Measurements from ENCODE around the gene RBM33. TPM values are rescaled to one million over a fixed set of nuclear protein-coding genes. Genes with fewer than 3 reads are reported as not detected.

Gene RBM33
- total and polyA plus RNA-seq, 4 donors = 4.1 to 80.0 (median 47.2) TPM

- H3K27me3 ChIP-seq (ENCODE audit: control insufficient read depth in 1 of 2, insufficient read depth in 2 of 2, low read length in 1 of 2) = no peaks in the 10 kb centered on the region
- DNase-seq = no peak
- WGBS, 2 donors = 95 to 99% methylated on average over 1 of the region's 1 CpG
- H3K36me3 ChIP-seq (ENCODE audit: control insufficient read depth in 1 of 2, insufficient read depth in 2 of 2, low read length in 1 of 2) = no peaks in the 10 kb centered on the region
- intact Hi-C loops (cut with DNase I) = loop anchor here in 1 of 2 donors (5.0 kb wide), 1 partner anchor 343 kb away; the partner anchor contains the start of gene INSIG1
- no peak overlapping the region for H3K4me3 ChIP-seq (ENCODE audit: low read length in 2 of 2)
- H3K27ac ChIP-seq (ENCODE audit: low read depth in 1 of 2, low read length in 2 of 2) = no peak overlapping the region
- no peak for ATAC-seq (ENCODE audit: low FRiP score)
- no peaks in the 10 kb centered on the region for H3K4me1 ChIP-seq (ENCODE audit: control insufficient read depth in 1 of 2, insufficient read depth in 2 of 2, low read length in 2 of 2)
- peaks cover 9% of the 10 kb centered on the region for H3K9me3 ChIP-seq (ENCODE audit: control insufficient read depth, low read length)
Measured at GRCh38 chr7:155639958-155640520, 4.4 kb upstream of the RBM33 start.

GRCh38 chr7:155640629-155641028 is 3.8 kb upstream of the RBM33 start:
- DNase-seq (no peak), ATAC-seq (ENCODE audit: low FRiP score) (no peak)
- intact Hi-C loops (cut with DNase I) = loop anchor here in 1 of 2 donors (5.0 kb wide), 1 partner anchor 343 kb away; the partner anchor contains the start of gene INSIG1
- Histone ChIP-seq H3K4me3 (ENCODE audit: low read length in 2 of 2) (no peak overlapping the region), H3K27me3 (ENCODE audit: control insufficient read depth in 1 of 2, insufficient read depth in 2 of 2, low read length in 1 of 2) (no peaks in the 10 kb centered on the region), H3K4me1 (ENCODE audit: control insufficient read depth in 1 of 2, insufficient read depth in 2 of 2, low read length in 2 of 2) (no peaks in the 10 kb centered on the region), H3K9me3 (ENCODE audit: control insufficient read depth, low read length) (peaks cover 9% of the 10 kb centered on the region), H3K27ac (ENCODE audit: low read depth in 1 of 2, low read length in 2 of 2) (no peak overlapping the region), H3K36me3 (ENCODE audit: control insufficient read depth in 1 of 2, insufficient read depth in 2 of 2, low read length in 1 of 2) (no peaks in the 10 kb centered on the region)
- 98 to 99% methylated on average over 4 of the region's 4 CpGs for WGBS, 2 donors

- H3K4me3 ChIP-seq (ENCODE audit: low read length in 2 of 2) = peak overlapping the region; percentile 93 to 99
- peaks cover 0 to 3% of the 10 kb centered on the region in 2 donors for H3K36me3 ChIP-seq (ENCODE audit: control insufficient read depth in 1 of 2, insufficient read depth in 2 of 2, low read length in 1 of 2)
- intact Hi-C loops (cut with DNase I) = loop anchor here in 1 of 2 donors (5.0 kb wide), 1 partner anchor 346 kb away; the partner anchor contains the start of gene INSIG1
- H3K9me3 ChIP-seq (ENCODE audit: control insufficient read depth, low read length) = no peaks in the 10 kb centered on the region
- 1% methylated on average over 20 to 32 of the region's 32 CpGs for WGBS, 2 donors
- ATAC-seq (ENCODE audit: low FRiP score) (no peak), DNase-seq (peak in 1 of 2 donors; percentile 56)
- H3K27me3 ChIP-seq (ENCODE audit: control insufficient read depth in 1 of 2, insufficient read depth in 2 of 2, low read length in 1 of 2) = no peaks in the 10 kb centered on the region
- H3K4me1 ChIP-seq (ENCODE audit: control insufficient read depth in 1 of 2, insufficient read depth in 2 of 2, low read length in 2 of 2) = no peaks in the 10 kb centered on the region
- no peak overlapping the region for H3K27ac ChIP-seq (ENCODE audit: low read depth in 1 of 2, low read length in 2 of 2)
Measured at GRCh38 chr7:155643804-155644177, 670 bp upstream of the RBM33 start.

GRCh38 chr7:155644971-155645509 is 579 bp downstream of the RBM33 start:
- H3K27ac ChIP-seq (ENCODE audit: low read depth in 1 of 2, low read length in 2 of 2) = peak overlapping the region; percentile 53 to 94
- peaks cover 0 to 3% of the 10 kb centered on the region in 2 donors for H3K36me3 ChIP-seq (ENCODE audit: control insufficient read depth in 1 of 2, insufficient read depth in 2 of 2, low read length in 1 of 2)
- WGBS, 2 donors = 1% methylated on average over 21 to 22 of the region's 22 CpGs
- intact Hi-C loops (cut with DNase I) = loop anchor here in 1 of 2 donors (5.0 kb wide), 1 partner anchor 348 kb away; the partner anchor contains the start of gene INSIG1
- no peaks in the 10 kb centered on the region for H3K4me1 ChIP-seq (ENCODE audit: control insufficient read depth in 1 of 2, insufficient read depth in 2 of 2, low read length in 2 of 2)
- ATAC-seq (ENCODE audit: low FRiP score) = peak; percentile 51
- no peak for DNase-seq
- H3K4me3 ChIP-seq (ENCODE audit: low read length in 2 of 2) = peak overlapping the region; percentile 93 to 99
- H3K9me3 ChIP-seq (ENCODE audit: control insufficient read depth, low read length) = no peaks in the 10 kb centered on the region
- no peaks in the 10 kb centered on the region for H3K27me3 ChIP-seq (ENCODE audit: control insufficient read depth in 1 of 2, insufficient read depth in 2 of 2, low read length in 1 of 2)

GRCh38 chr7:155645662-155646061 is 1.2 kb downstream of the RBM33 start:
- WGBS, 2 donors = 12 to 19% methylated on average over 7 of the region's 7 CpGs
- no peak overlapping the region for H3K27ac ChIP-seq (ENCODE audit: low read depth in 1 of 2, low read length in 2 of 2)
- H3K36me3 ChIP-seq (ENCODE audit: control insufficient read depth in 1 of 2, insufficient read depth in 2 of 2, low read length in 1 of 2) = peaks cover 0 to 3% of the 10 kb centered on the region in 2 donors
- DNase-seq = no peak
- H3K27me3 ChIP-seq (ENCODE audit: control insufficient read depth in 1 of 2, insufficient read depth in 2 of 2, low read length in 1 of 2) = no peaks in the 10 kb centered on the region
- H3K4me1 ChIP-seq (ENCODE audit: control insufficient read depth in 1 of 2, insufficient read depth in 2 of 2, low read length in 2 of 2) = peaks cover 0 to under 1% of the 10 kb centered on the region in 2 donors
- no peak for ATAC-seq (ENCODE audit: low FRiP score)
- peak overlapping the region; percentile 93 to 99 for H3K4me3 ChIP-seq (ENCODE audit: low read length in 2 of 2)
- H3K9me3 ChIP-seq (ENCODE audit: control insufficient read depth, low read length) = no peaks in the 10 kb centered on the region
- intact Hi-C loops (cut with DNase I) = no loop called here

DNA sequence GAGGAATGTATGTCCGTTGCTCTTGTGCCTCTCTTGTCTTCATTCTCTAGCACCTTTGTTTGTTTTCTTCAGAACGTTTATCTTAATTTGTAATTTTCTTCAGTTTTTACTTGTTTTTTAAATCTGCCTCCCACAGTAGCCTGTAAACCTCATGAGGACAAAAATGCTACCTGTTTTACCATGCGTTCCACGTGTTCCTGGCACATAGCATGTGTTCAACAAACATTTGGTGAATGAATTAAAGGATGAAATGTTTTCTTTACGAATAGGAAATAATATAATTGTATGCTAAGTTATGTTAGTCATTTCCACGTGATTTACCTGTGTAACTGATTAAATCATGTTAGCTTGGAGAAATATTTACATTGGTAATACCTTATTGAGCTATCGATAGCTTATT is 2.2 kb downstream of the RBM33 start:
- peaks cover 0 to 3% of the 10 kb centered on the region in 2 donors for H3K36me3 ChIP-seq (ENCODE audit: control insufficient read depth in 1 of 2, insufficient read depth in 2 of 2, low read length in 1 of 2)
- H3K4me3 ChIP-seq (ENCODE audit: low read length in 2 of 2) = no peak overlapping the region
- intact Hi-C loops (cut with DNase I) = no loop called here
- H3K27me3 ChIP-seq (ENCODE audit: control insufficient read depth in 1 of 2, insufficient read depth in 2 of 2, low read length in 1 of 2) = no peaks in the 10 kb centered on the region
- ATAC-seq (ENCODE audit: low FRiP score) (no peak), DNase-seq (no peak)
- WGBS, 2 donors = 77 to 85% methylated on average over 7 of the region's 7 CpGs
- peaks cover 2% of the 10 kb centered on the region in 2 donors for H3K4me1 ChIP-seq (ENCODE audit: control insufficient read depth in 1 of 2, insufficient read depth in 2 of 2, low read length in 2 of 2)
- no peaks in the 10 kb centered on the region for H3K9me3 ChIP-seq (ENCODE audit: control insufficient read depth, low read length)
- H3K27ac ChIP-seq (ENCODE audit: low read depth in 1 of 2, low read length in 2 of 2) = no peak overlapping the region

- Histone ChIP-seq H3K9me3 (ENCODE audit: control insufficient read depth, low read length) (no peaks in the 10 kb centered on the region), H3K27me3 (ENCODE audit: control insufficient read depth in 1 of 2, insufficient read depth in 2 of 2, low read length in 1 of 2) (no peaks in the 10 kb centered on the region), H3K4me1 (ENCODE audit: control insufficient read depth in 1 of 2, insufficient read depth in 2 of 2, low read length in 2 of 2) (peaks cover 2% of the 10 kb centered on the region in 2 donors), H3K27ac (ENCODE audit: low read depth in 1 of 2, low read length in 2 of 2) (no peak overlapping the region), H3K36me3 (ENCODE audit: control insufficient read depth in 1 of 2, insufficient read depth in 2 of 2, low read length in 1 of 2) (peaks cover 0 to 3% of the 10 kb centered on the region in 2 donors), H3K4me3 (ENCODE audit: low read length in 2 of 2) (no peak overlapping the region)
- 86 to 87% methylated on average over 5 of the region's 5 CpGs for WGBS, 2 donors
- DNase-seq (no peak), ATAC-seq (ENCODE audit: low FRiP score) (no peak)
- intact Hi-C loops (cut with DNase I) = no loop called here
Measured at GRCh38 chr7:155647302-155647701, 2.8 kb downstream of the RBM33 start.

DNA sequence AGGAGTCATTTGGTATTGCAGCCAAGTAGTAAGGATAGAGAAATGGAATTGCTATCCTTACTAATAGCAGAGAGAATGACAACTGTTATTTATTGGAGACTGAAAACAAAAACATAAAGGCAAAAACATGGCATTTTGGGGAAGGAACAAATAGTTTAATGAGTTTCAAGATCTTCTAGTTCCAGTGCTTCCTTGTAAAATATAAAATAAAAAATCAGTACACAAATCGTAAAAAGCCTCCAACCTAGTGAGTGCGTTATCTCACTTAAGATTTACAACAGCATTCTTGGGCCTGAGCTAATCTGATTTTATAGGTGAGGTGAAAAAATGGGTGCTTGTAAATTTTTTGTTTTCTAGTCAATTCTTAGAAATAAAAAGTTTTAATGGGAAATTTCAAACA is 3.3 kb downstream of the RBM33 start:
- intact Hi-C loops (cut with DNase I) = no loop called here
- WGBS, 2 donors = 96 to 97% methylated on average over 2 of the region's 2 CpGs
- Histone ChIP-seq H3K9me3 (ENCODE audit: control insufficient read depth, low read length) (no peaks in the 10 kb centered on the region), H3K4me3 (ENCODE audit: low read length in 2 of 2) (no peak overlapping the region), H3K27me3 (ENCODE audit: control insufficient read depth in 1 of 2, insufficient read depth in 2 of 2, low read length in 1 of 2) (no peaks in the 10 kb centered on the region), H3K4me1 (ENCODE audit: control insufficient read depth in 1 of 2, insufficient read depth in 2 of 2, low read length in 2 of 2) (peaks cover 2% of the 10 kb centered on the region in 2 donors), H3K27ac (ENCODE audit: low read depth in 1 of 2, low read length in 2 of 2) (no peak overlapping the region), H3K36me3 (ENCODE audit: control insufficient read depth in 1 of 2, insufficient read depth in 2 of 2, low read length in 1 of 2) (peaks cover 0 to 3% of the 10 kb centered on the region in 2 donors)
- no peak for DNase-seq
- no peak for ATAC-seq (ENCODE audit: low FRiP score)
